Measurements from ENCODE around the gene NOC4L. TPM values are rescaled to one million over a fixed set of nuclear protein-coding genes. Genes with fewer than 3 reads are reported as not detected.

NOC4L gene
- polyA plus RNA-seq, 3 donors, result 15.8 to 22.6 (median 18.0) TPM

- no peak overlapping the region for H3K27ac ChIP-seq (ENCODE audit: low read depth, low read length)
- 56 to 60% (median 59%) methylated on average over 35 of the region's 35 CpGs for WGBS, 3 donors
Observed at GRCh38 chr12:132173135-132174014, 29.1 kb downstream of the NOC4L start.

- WGBS, 3 donors, result 75 to 82% (median 77%) methylated on average over 26 to 30 of the region's 30 CpGs
- no peak overlapping the region for H3K27ac ChIP-seq (ENCODE audit: low read depth, low read length)
Observed at GRCh38 chr12:132174015-132174838, 30.0 kb downstream of the NOC4L start.

GRCh38 chr12:132174839-132175490, 30.7 kb downstream of the NOC4L start:
- 45 to 74% (median 73%) methylated on average over 23 to 25 of the region's 25 CpGs for WGBS, 3 donors
- no peak overlapping the region for H3K27ac ChIP-seq (ENCODE audit: low read depth, low read length)

- WGBS, 3 donors, result 61 to 69% (median 66%) methylated on average over 30 to 35 of the region's 35 CpGs
- H3K27ac ChIP-seq (ENCODE audit: low read depth, low read length), result no peak overlapping the region
Observed at GRCh38 chr12:132175496-132176384, 31.5 kb downstream of the NOC4L start.

GRCh38 chr12:132176385-132176919, 32.2 kb downstream of the NOC4L start:
- 61 to 67% (median 64%) methylated on average over 19 of the region's 19 CpGs for WGBS, 3 donors
- H3K27ac ChIP-seq (ENCODE audit: low read depth, low read length), result no peak overlapping the region

GRCh38 chr12:132176920-132177551, 32.8 kb downstream of the NOC4L start:
- H3K27ac ChIP-seq (ENCODE audit: low read depth, low read length), result no peak overlapping the region
- 69 to 77% (median 73%) methylated on average over 25 of the region's 25 CpGs for WGBS, 3 donors

- 16 to 45% (median 18%) methylated on average over 8 of the region's 8 CpGs for whole genome bisulfite sequencing, 3 donors
- no peak overlapping the region for H3K27ac ChIP-seq (ENCODE audit: low read depth, low read length)
Observed at GRCh38 chr12:132178316-132178715, 34.1 kb downstream of the NOC4L start.

- no peak overlapping the region for H3K27ac ChIP-seq (ENCODE audit: low read depth, low read length)
- 53 to 63% (median 58%) methylated on average over 39 of the region's 39 CpGs for WGBS, 3 donors
Observed at GRCh38 chr12:132178801-132179401, 34.6 kb downstream of the NOC4L start.

GRCh38 chr12:132179431-132180362, 35.4 kb downstream of the NOC4L start:
- no peak overlapping the region for H3K27ac ChIP-seq (ENCODE audit: low read depth, low read length)
- WGBS, 3 donors, result 76 to 81% (median 78%) methylated on average over 19 of the region's 19 CpGs

- H3K27ac ChIP-seq (ENCODE audit: low read depth, low read length), result no peak overlapping the region
- WGBS, 3 donors, result 77 to 89% (median 87%) methylated on average over 30 of the region's 30 CpGs
Observed at GRCh38 chr12:132180648-132181546, 36.6 kb downstream of the NOC4L start.

- H3K27ac ChIP-seq (ENCODE audit: low read depth, low read length), result no peak overlapping the region
- 84 to 88% (median 88%) methylated on average over 28 to 33 of the region's 33 CpGs for WGBS, 3 donors
Observed at GRCh38 chr12:132181570-132182200, 37.4 kb downstream of the NOC4L start.

GRCh38 chr12:132182206-132182710, 38.0 kb downstream of the NOC4L start:
- WGBS, 3 donors, result 87 to 92% (median 89%) methylated on average over 21 of the region's 21 CpGs
- H3K27ac ChIP-seq (ENCODE audit: low read depth, low read length), result no peak overlapping the region

GRCh38 chr12:132182711-132183365, 38.6 kb downstream of the NOC4L start:
- H3K27ac ChIP-seq (ENCODE audit: low read depth, low read length), result no peak overlapping the region
- 70 to 79% (median 76%) methylated on average over 10 of the region's 10 CpGs for WGBS, 3 donors

- 59 to 64% (median 63%) methylated on average over 16 of the region's 16 CpGs for WGBS, 3 donors
Observed at GRCh38 chr12:132185705-132186104, 41.4 kb downstream of the NOC4L start.

More at GRCh38 chr12:132185705-132186104, 41.4 kb downstream of the NOC4L start:
- no peak overlapping the region for H3K27ac ChIP-seq (ENCODE audit: low read depth, low read length)

Data from adipose tissue (tissue), 3 donors.